CD14-positive monocyte (primary cell): ENCODE results near the gene INHBC. TPM values are rescaled to one million over a fixed set of nuclear protein-coding genes. Genes with fewer than 3 reads are reported as not detected.

Experiments
- DNase-seq, 3 donors: peaks; one replicate each; pipeline ENCODE4 v3.0.0-alpha.2; 2011 to 2022
- H2AFZ ChIP-seq: 2 replicates; pipeline ENCODE4 v1.6.0; 2012; ENCODE audit warnings: mild to moderate bottlenecking, low read depth, low read length, inconsistent platforms; ENCODE audit not compliant: insufficient read depth, poor library complexity, severe bottlenecking
- H3K27ac ChIP-seq, 2 donors: 1 replicate in 1 of 2; 2 replicates in 1 of 2; pipeline ENCODE4 v1.5.1; 2012 to 2013; ENCODE audit warnings: low read length in 2 of 2, control low read depth in 1 of 2, inconsistent platforms in 1 of 2, low read depth in 1 of 2, mild to moderate bottlenecking in 1 of 2
- H3K27me3 ChIP-seq, 2 donors: one replicate each; pipeline versions ENCODE4 v1.6.0 to v1.6.1; 2011 to 2013; ENCODE audit warnings: low read length in 2 of 2; ENCODE audit not compliant: control insufficient read depth in 2 of 2, insufficient read depth in 2 of 2
- H3K36me3 ChIP-seq, 2 donors: replicated peaks in 1 of 2; 1 replicate in 1 of 2; 2 replicates in 1 of 2; pipeline versions ENCODE4 v1.5.1 to v1.6.1; 2012 to 2013; ENCODE audit warnings: low read length in 2 of 2, control low read depth in 1 of 2, inconsistent platforms in 1 of 2, mild to moderate bottlenecking in 1 of 2; ENCODE audit not compliant: insufficient read depth in 2 of 2, control insufficient read depth in 1 of 2
- H3K4me1 ChIP-seq, 2 donors: 1 replicate in 1 of 2; 2 replicates in 1 of 2; pipeline versions ENCODE4 v1.5.1 to v1.6.1; 2012 to 2013; ENCODE audit warnings: low read length in 2 of 2, control low read depth in 1 of 2, inconsistent platforms in 1 of 2, mild to moderate bottlenecking in 1 of 2, moderate library complexity in 1 of 2; ENCODE audit not compliant: insufficient read depth in 2 of 2, control insufficient read depth in 1 of 2
- H3K4me2 ChIP-seq: replicated peaks from 2 replicates; pipeline ENCODE3; 2012; ENCODE audit warnings: low read length, moderate library complexity, mild to moderate bottlenecking; ENCODE audit not compliant: poor library complexity, severe bottlenecking; ENCODE audit errors: extremely low read depth
- H3K4me3 ChIP-seq, 3 experiments: fragments of 200-600 bp in 1 of 3; sonication (generic) in 1 of 3; replicated peaks in 1 of 3; 1 replicate in 2 of 3; 2 replicates in 1 of 3; pipeline ENCODE4 v1.5.1; 2011 to 2013; ENCODE audit warnings: low read length in 3 of 3, mild to moderate bottlenecking in 3 of 3, control low read depth in 2 of 3, low read depth in 2 of 3, inconsistent platforms in 1 of 3, moderate library complexity in 1 of 3
- H3K79me2 ChIP-seq: 2 replicates; pipeline ENCODE4 v1.6.0; 2012; ENCODE audit warnings: mild to moderate bottlenecking, control low read depth, inconsistent platforms, low read length, moderate library complexity; ENCODE audit not compliant: insufficient read depth
- H3K9ac ChIP-seq: 2 replicates; pipeline ENCODE4 v1.6.0; 2017; ENCODE audit warnings: low read length, mild to moderate bottlenecking; ENCODE audit not compliant: insufficient read depth, poor library complexity, severe bottlenecking
- H3K9me3 ChIP-seq, 2 donors: replicated peaks in 1 of 2; 1 replicate in 1 of 2; 2 replicates in 1 of 2; pipeline versions ENCODE4 v1.5.1 to v1.6.1; 2012 to 2013; ENCODE audit warnings: low read length in 2 of 2, control low read depth in 1 of 2; ENCODE audit not compliant: control insufficient read depth in 1 of 2, insufficient read depth in 1 of 2
- H4K20me1 ChIP-seq: 2 replicates; pipeline ENCODE4 v1.6.0; 2012; ENCODE audit warnings: mild to moderate bottlenecking, low read length, control low read depth, moderate library complexity; ENCODE audit not compliant: insufficient read depth
- H3K27ac Mint-ChIP-seq, 7 donors: one replicate each; pipeline ENCODE4 v1.8.0; 2020; ENCODE audit warnings: mild to moderate bottlenecking in 7 of 7, mixed read lengths in 7 of 7, moderate library complexity in 6 of 7, inconsistent platforms in 2 of 7
- H3K27me3 Mint-ChIP-seq, 3 donors: one replicate each; pipeline ENCODE4 v1.8.0; 2021 to 2022; ENCODE audit warnings: low read depth in 3 of 3, mild to moderate bottlenecking in 3 of 3, mixed read lengths in 3 of 3, moderate library complexity in 3 of 3, inconsistent platforms in 1 of 3
- H3K36me3 Mint-ChIP-seq, 2 donors: one replicate each; pipeline ENCODE4 v1.8.0; 2020; ENCODE audit warnings: mixed read lengths in 2 of 2, inconsistent platforms in 1 of 2, mild to moderate bottlenecking in 1 of 2
- H3K4me1 Mint-ChIP-seq: one replicate; pipeline ENCODE4 v1.8.0; 2020; ENCODE audit warnings: mild to moderate bottlenecking, mixed read lengths
- H3K4me3 Mint-ChIP-seq, 2 donors: one replicate each; pipeline ENCODE4 v1.8.0; 2020; ENCODE audit warnings: mild to moderate bottlenecking in 2 of 2, mixed read lengths in 2 of 2, moderate library complexity in 1 of 2
- H3K9me3 Mint-ChIP-seq, 7 donors: one replicate each; pipeline ENCODE4 v1.8.0; 2020 to 2022; ENCODE audit warnings: mixed read lengths in 7 of 7, mild to moderate bottlenecking in 6 of 7, moderate library complexity in 6 of 7, inconsistent platforms in 2 of 7
- WGBS: methylation state at CpG from one replicate; pipeline ENCODE4 v1.1.5; 2013; ENCODE audit warnings: missing lambda C conversion rate; ENCODE audit not compliant: insufficient coverage; 5-methylcytosine and 5-hydroxymethylcytosine counted together
- intact Hi-C, 2 donors: fragments of 100-400 bp; cut with micrococcal nuclease; formaldehyde crosslinking; loops; one replicate each; pipeline versions ENCODE4 v1.15.0 to v1.15.1; 2023
- polyA plus RNA-seq, 3 donors: library from polyadenylated mRNA; depleted of rRNA in 1 of 3; unstranded in 2 of 3; stranded (reverse) in 1 of 3; fragments of 300-500 nt in 2 of 3; fragments of >200 nt in 1 of 3; fragmentation: Illumina TruSeq in 2 of 3; gene quantifications; 1 replicate in 2 of 3; 2 replicates in 1 of 3; pipeline ENCODE4 v1.2.3, GENCODE V29; 2012 to 2021
- TF ChIP-seq, protein P1 (sequence below): fragments of 200-600 bp; IDR thresholded peaks from one replicate; pipeline ENCODE4 v1.8.0; 2022; ENCODE audit warnings: antibody characterized with exemption, mild to moderate bottlenecking

Gene INHBC
- polyA plus RNA-seq, 3 donors, result not detected

DNA sequence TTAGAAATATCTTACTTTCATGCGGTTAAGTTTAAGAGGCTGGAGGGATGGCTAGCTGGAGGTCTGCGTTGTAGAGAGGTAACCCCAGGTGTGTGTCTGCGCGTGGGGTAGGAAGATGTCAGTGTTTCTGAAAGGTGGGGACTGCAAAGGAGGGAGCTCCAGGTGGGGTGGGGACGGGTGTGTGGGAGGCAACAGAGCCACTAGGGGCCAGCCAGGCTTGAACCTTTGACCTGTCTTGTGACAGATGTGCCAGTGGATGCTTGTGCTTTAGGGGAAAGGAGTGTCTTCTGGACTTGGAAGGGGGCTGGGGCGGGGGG, 25.8 kb downstream of the INHBC start:
- Histone ChIP-seq H3K4me1 (peaks cover 39 to 51% of the 10 kb centered on the region in 2 donors), H2AFZ (no peak overlapping the region), H4K20me1 (peaks cover 3% of the 10 kb centered on the region), H3K9ac (no peak overlapping the region), H3K4me3 (peak overlapping the region in 1 of 3 experiments; percentile 94), H3K27me3 (peaks cover 15 to 26% of the 10 kb centered on the region in 2 donors), H3K79me2 (no peaks in the 10 kb centered on the region), H3K36me3 (no peaks in the 10 kb centered on the region), H3K4me2 (peak overlapping the region; percentile 89), H3K9me3 (peaks cover 0 to 4% of the 10 kb centered on the region in 2 donors), H3K27ac (no peak overlapping the region)
- Mint-ChIP-seq H3K9me3 (peaks cover 0 to 6% (median 1%) of the 10 kb centered on the region in 7 donors), H3K27ac (no peak overlapping the region), H3K36me3 (peaks cover 2 to 3% of the 10 kb centered on the region in 2 donors), H3K4me3 (peak overlapping the region; percentile 76 to 97), H3K4me1 (peaks cover 60% of the 10 kb centered on the region), H3K27me3 (peaks cover 47 to 57% (median 51%) of the 10 kb centered on the region in 3 donors)
- intact Hi-C loops, result loop anchor here in 1 of 2 donors (5.0 kb wide), 1 partner anchor 528 kb away; the partner anchor contains the start of gene SDR9C7
- TF ChIP-seq, protein P1, sequence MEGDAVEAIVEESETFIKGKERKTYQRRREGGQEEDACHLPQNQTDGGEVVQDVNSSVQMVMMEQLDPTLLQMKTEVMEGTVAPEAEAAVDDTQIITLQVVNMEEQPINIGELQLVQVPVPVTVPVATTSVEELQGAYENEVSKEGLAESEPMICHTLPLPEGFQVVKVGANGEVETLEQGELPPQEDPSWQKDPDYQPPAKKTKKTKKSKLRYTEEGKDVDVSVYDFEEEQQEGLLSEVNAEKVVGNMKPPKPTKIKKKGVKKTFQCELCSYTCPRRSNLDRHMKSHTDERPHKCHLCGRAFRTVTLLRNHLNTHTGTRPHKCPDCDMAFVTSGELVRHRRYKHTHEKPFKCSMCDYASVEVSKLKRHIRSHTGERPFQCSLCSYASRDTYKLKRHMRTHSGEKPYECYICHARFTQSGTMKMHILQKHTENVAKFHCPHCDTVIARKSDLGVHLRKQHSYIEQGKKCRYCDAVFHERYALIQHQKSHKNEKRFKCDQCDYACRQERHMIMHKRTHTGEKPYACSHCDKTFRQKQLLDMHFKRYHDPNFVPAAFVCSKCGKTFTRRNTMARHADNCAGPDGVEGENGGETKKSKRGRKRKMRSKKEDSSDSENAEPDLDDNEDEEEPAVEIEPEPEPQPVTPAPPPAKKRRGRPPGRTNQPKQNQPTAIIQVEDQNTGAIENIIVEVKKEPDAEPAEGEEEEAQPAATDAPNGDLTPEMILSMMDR, result no peak
- DNase-seq, result no peak
- 3% methylated on average over 5 of the region's 6 CpGs for WGBS

DNA sequence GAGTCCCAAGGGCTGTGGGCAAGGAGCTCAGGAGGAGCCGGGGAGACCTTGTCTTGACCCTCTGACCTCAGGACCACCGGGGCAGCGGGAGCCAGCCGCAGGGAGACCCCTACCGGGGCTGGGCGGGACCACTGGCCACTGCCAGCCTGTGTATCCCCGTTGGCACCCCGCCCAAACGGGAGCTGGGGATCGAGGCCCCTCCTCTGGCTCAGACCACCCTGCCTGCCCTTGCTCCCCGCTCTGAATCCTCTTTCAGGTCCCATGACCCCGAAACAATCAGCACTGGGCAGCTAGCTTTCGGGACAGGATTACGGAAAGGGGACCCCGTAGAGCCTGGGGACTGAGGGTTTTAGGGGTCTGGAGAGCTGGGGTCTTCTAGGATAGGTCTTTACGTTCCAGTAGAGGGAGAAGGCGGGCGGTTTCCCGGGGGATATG, 26.3 kb downstream of the INHBC start:
- Mint-ChIP-seq H3K4me1 (peaks cover 61% of the 10 kb centered on the region), H3K27me3 (peaks cover 47 to 57% (median 50%) of the 10 kb centered on the region in 3 donors), H3K9me3 (peaks cover 0 to 6% (median 1%) of the 10 kb centered on the region in 7 donors), H3K36me3 (peaks cover 2 to 3% of the 10 kb centered on the region in 2 donors), H3K27ac (no peak overlapping the region), H3K4me3 (peak overlapping the region; percentile 76 to 97)
- WGBS, result 2% methylated on average over 15 of the region's 19 CpGs
- Histone ChIP-seq H3K9me3 (peaks cover 0 to 4% of the 10 kb centered on the region in 2 donors), H3K4me3 (peak overlapping the region in 1 of 3 experiments; percentile 75), H3K4me1 (peaks cover 42 to 56% of the 10 kb centered on the region in 2 donors), H3K27me3 (peaks cover 15 to 26% of the 10 kb centered on the region in 2 donors), H4K20me1 (peaks cover 8% of the 10 kb centered on the region), H3K9ac (no peak overlapping the region), H3K36me3 (no peaks in the 10 kb centered on the region), H3K79me2 (no peaks in the 10 kb centered on the region), H3K27ac (no peak overlapping the region), H2AFZ (no peak overlapping the region), H3K4me2 (peak overlapping the region; percentile 89)
- no peak for DNase-seq
- intact Hi-C loops, result loop anchor here in 1 of 2 donors (5.0 kb wide), 1 partner anchor 529 kb away; the partner anchor contains the start of gene SDR9C7
- TF ChIP-seq, protein P1, result no peak
